ENCODE data around the gene FOXN3. TPM values are rescaled to one million over a fixed set of nuclear protein-coding genes. Genes with fewer than 3 reads are reported as not detected.

Gene FOXN3
- total and polyA plus RNA-seq, 2 donors (not counting 3 experiments of a cell fraction or from before 2014, with no cell fraction given), result 16.9 to 41.8 TPM

DNA sequence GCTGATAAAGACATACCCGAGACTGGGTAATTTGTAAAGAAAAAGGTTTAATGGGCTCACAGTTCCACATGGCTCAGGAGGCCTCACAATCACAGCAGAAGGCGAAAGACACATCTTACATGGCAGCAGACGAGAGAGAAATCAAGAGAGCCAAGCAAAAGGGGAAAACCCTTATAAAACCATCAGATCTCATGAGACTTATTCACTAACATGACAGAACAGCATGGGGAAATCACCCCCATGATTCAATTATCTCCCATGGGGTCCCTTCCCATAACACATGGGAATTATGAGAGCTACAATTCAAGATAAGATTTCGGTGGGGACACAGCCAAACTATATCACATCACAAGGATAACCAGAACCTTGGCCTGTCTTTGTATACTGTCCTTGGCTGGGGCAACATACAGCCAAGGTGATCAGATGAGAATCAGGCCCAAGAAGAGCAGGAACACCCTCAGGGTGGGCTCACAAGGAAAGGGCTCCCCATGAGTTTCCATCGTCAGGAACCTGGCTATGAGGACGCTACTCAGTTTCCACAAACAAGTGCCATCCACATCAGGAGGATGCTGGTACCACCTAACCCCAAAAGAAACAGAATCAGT, 152.7 kb downstream of the FOXN3 start:
- no peak for DNase-seq (ENCODE audit: low read depth, low spot score)
- no peak overlapping the region for H3K4me3 ChIP-seq (replicated peaks in 1 of 3; ENCODE audit: insufficient read depth in 1 of 3, low read depth in 1 of 3, low read length in 3 of 3)
- CTCF ChIA-PET, result no interaction called here
- H3K9me1 ChIP-seq (replicated peaks; ENCODE audit: control insufficient read depth, extremely low read depth, insufficient read depth, low read length), result no peaks in the 10 kb centered on the region
- H3K79me2 ChIP-seq (ENCODE audit: control insufficient read depth, insufficient read depth, low read length), result no peaks in the 10 kb centered on the region
- dilution Hi-C loops (cut with MboI; ENCODE audit: extremely low pct_ligation_motif_present, low sequenced_read_pairs) (no loop called here), intact Hi-C loops (cut with micrococcal nuclease) (no loop called here)
- TF ChIP-seq, protein P1, sequence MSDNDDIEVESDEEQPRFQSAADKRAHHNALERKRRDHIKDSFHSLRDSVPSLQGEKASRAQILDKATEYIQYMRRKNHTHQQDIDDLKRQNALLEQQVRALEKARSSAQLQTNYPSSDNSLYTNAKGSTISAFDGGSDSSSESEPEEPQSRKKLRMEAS (IDR thresholded peaks at IDR 0.05; ENCODE audit: insufficient read depth, insufficient read length), result no peak
- TF ChIP-seq POLR2A (IDR thresholded peaks at IDR 0.05; ENCODE audit: low read depth, low read length) (no peak), POLR2AphosphoS5 (IDR thresholded peaks at IDR 0.05; ENCODE audit: insufficient read depth, low read depth, low read length) (no peak), FOS (IDR thresholded peaks at IDR 0.05; ENCODE audit: borderline replicate concordance, insufficient read depth, low read length) (no peak), JUN (IDR thresholded peaks at IDR 0.05; ENCODE audit: borderline replicate concordance, insufficient read depth, insufficient read length, low read depth) (no peak), GATA2 (IDR thresholded peaks at IDR 0.05; ENCODE audit: insufficient read depth, insufficient read length, low read depth, low read length) (no peak), MYC (IDR thresholded peaks at IDR 0.05; ENCODE audit: low read depth, low read length) (no peak), EZH2 (IDR thresholded peaks at IDR 0.05; ENCODE audit: borderline replicate concordance, low read depth, low read length, severe bottlenecking) (no peak)
- TF ChIP-seq, protein P2, sequence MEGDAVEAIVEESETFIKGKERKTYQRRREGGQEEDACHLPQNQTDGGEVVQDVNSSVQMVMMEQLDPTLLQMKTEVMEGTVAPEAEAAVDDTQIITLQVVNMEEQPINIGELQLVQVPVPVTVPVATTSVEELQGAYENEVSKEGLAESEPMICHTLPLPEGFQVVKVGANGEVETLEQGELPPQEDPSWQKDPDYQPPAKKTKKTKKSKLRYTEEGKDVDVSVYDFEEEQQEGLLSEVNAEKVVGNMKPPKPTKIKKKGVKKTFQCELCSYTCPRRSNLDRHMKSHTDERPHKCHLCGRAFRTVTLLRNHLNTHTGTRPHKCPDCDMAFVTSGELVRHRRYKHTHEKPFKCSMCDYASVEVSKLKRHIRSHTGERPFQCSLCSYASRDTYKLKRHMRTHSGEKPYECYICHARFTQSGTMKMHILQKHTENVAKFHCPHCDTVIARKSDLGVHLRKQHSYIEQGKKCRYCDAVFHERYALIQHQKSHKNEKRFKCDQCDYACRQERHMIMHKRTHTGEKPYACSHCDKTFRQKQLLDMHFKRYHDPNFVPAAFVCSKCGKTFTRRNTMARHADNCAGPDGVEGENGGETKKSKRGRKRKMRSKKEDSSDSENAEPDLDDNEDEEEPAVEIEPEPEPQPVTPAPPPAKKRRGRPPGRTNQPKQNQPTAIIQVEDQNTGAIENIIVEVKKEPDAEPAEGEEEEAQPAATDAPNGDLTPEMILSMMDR (IDR thresholded peaks at IDR 0.05; ENCODE audit: extremely low read depth in 1 of 2, insufficient read depth in 1 of 2, low read depth in 1 of 2, low read length in 2 of 2), result no peak
- H3K9me3 ChIP-seq (replicated peaks; ENCODE audit: control insufficient read depth, insufficient read depth, low read length), result no peaks in the 10 kb centered on the region
- H4K20me1 ChIP-seq (replicated peaks; ENCODE audit: control insufficient read depth, extremely low read depth, insufficient read depth, low read length), result peaks cover 2% of the 10 kb centered on the region
- FAIRE-seq, result no peak
- H3K27ac ChIP-seq (ENCODE audit: insufficient read depth, low read depth, low read length), result no peak overlapping the region
- no peak overlapping the region for H2AFZ ChIP-seq (ENCODE audit: low read depth, low read length)
- no peaks in the 10 kb centered on the region for H3K36me3 ChIP-seq (ENCODE audit: control insufficient read depth in 2 of 2, extremely low read depth in 1 of 2, insufficient read depth in 2 of 2, low read length in 2 of 2)
- BruUV-seq (replicated peaks), result no TSS peak
- H3K9ac ChIP-seq (replicated peaks; ENCODE audit: extremely low read depth, insufficient read depth, low read length), result no peak overlapping the region
- H3K4me1 ChIP-seq (ENCODE audit: control insufficient read depth, extremely low read depth, insufficient read depth, low read length), result no peaks in the 10 kb centered on the region
- H3K4me2 ChIP-seq (ENCODE audit: insufficient read depth, low read length), result no peak overlapping the region
- no peaks in the 10 kb centered on the region for H3K27me3 ChIP-seq (ENCODE audit: control insufficient read depth in 2 of 2, insufficient read depth in 2 of 2, low read length in 2 of 2)
- POLR2A ChIA-PET, result no interaction called here
